ENCODE data around the gene SERTAD3. TPM values are rescaled to one million over a fixed set of nuclear protein-coding genes. Genes with fewer than 3 reads are reported as not detected.
A peak's percentile ranks its signal among the peaks of the same experiment; 100 is the strongest.

Gene SERTAD3
- total and polyA plus RNA-seq, 9 donors: 17.3 to 55.0 (median 33.3) TPM

- Histone ChIP-seq H3K4me3 (no peak overlapping the region), H3K27ac (no peak overlapping the region), H3K4me1 (ENCODE audit: insufficient read depth) (peaks cover 2% of the 10 kb centered on the region), H3K27me3 (no peaks in the 10 kb centered on the region), H3K36me3 (no peaks in the 10 kb centered on the region), H3K9me3 (no peaks in the 10 kb centered on the region)
- 82 to 86% (median 83%) methylated on average over 31 of the region's 31 CpGs for WGBS, 3 donors
- intact Hi-C loops (cut with DNase I): loop anchor here in 2 of 4 donors (5.0 kb wide), 1 partner anchor 179 kb away; the partner anchor contains the start of gene LTBP4 (in 2 of the 2)
- no peak for DNase-seq
- TF ChIP-seq EP300 (IDR thresholded peaks at IDR 0.05) (no peak), CTCF (IDR thresholded peaks at IDR 0.05) (no peak), POLR2A (IDR thresholded peaks at IDR 0.05) (no peak)
Measured at GRCh38 chr19:40422748-40423566, 21.2 kb downstream of the SERTAD3 start.

- intact Hi-C loops (cut with DNase I): loop anchor here in 2 of 4 donors (5.0 kb wide), 1 partner anchor 180 kb away; the partner anchor contains the start of gene LTBP4 (in 2 of the 2)
- peaks cover 2% of the 10 kb centered on the region for H3K4me1 ChIP-seq (ENCODE audit: insufficient read depth)
- DNase-seq: no peak
- TF ChIP-seq CTCF (IDR thresholded peaks at IDR 0.05) (no peak), EP300 (IDR thresholded peaks at IDR 0.05) (no peak), POLR2A (IDR thresholded peaks at IDR 0.05) (no peak)
- peak overlapping the region; percentile 67 for H3K4me3 ChIP-seq
- H3K9me3 ChIP-seq: no peaks in the 10 kb centered on the region
- WGBS, 3 donors: 68 to 77% (median 75%) methylated on average over 16 of the region's 16 CpGs
- peak overlapping the region in 1 of 2 donors; percentile 98 for H3K27ac ChIP-seq
- H3K36me3 ChIP-seq: no peaks in the 10 kb centered on the region
- no peaks in the 10 kb centered on the region for H3K27me3 ChIP-seq
Measured at GRCh38 chr19:40421993-40422747, 22.0 kb downstream of the SERTAD3 start.

- H3K36me3 ChIP-seq: no peaks in the 10 kb centered on the region
- TF ChIP-seq POLR2A (IDR thresholded peaks at IDR 0.05) (peak; percentile 83), CTCF (IDR thresholded peaks at IDR 0.05) (peak; percentile 92 to 93 (median 93)), EP300 (IDR thresholded peaks at IDR 0.05) (peak; percentile 52)
- WGBS, 3 donors: 1% methylated on average over 56 of the region's 56 CpGs
- H3K27me3 ChIP-seq: no peaks in the 10 kb centered on the region
- peak overlapping the region; percentile 98 for H3K27ac ChIP-seq
- H3K4me3 ChIP-seq: peak overlapping the region; percentile 67
- peaks cover 2% of the 10 kb centered on the region for H3K4me1 ChIP-seq (ENCODE audit: insufficient read depth)
- intact Hi-C loops (cut with DNase I): loop anchor here in 2 of 4 donors (5.0 kb wide), 1 partner anchor 181 kb away; the partner anchor contains the start of gene LTBP4 (in 2 of the 2)
- no peaks in the 10 kb centered on the region for H3K9me3 ChIP-seq
- peak; percentile 95 to 97 (median 96) for DNase-seq
Measured at GRCh38 chr19:40420766-40421765, 23.1 kb downstream of the SERTAD3 start.
